ENCODE data around the gene PRPS1L1. TPM values are rescaled to one million over a fixed set of nuclear protein-coding genes. Genes with fewer than 3 reads are reported as not detected.

The PRPS1L1 gene
- total RNA-seq, 1 experiment from 2014 or later, result not detected

DNA sequence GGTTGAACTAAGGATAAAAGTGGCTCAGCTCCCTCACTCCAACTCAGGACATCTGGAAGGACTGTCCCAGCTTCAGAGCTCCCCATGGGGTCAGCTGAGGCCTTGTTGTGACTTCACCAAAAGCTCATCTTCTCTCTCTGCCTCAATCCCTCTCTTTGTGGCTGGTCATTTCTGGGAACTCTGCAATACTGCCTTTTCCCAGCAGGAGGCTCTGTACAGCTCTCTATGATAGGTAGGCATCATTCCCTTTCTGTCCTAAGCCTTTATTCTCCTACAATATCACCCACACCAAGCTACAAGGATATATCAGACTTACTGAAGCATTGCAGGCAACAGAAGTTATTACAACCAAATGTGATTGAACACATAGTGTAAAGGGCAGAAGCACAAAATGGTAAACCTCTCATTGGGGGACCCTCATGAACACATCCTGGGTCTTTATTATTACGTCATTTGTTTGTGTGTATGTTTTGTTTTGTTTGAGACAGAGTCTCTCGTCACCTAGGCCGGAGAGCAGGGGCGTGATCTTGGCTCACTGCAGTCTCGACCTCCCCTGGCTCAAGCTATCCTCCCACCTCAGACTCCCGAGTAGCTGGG is 36.7 kb upstream of the PRPS1L1 start:
- no peaks in the 10 kb centered on the region for H3K27me3 ChIP-seq (ENCODE audit: insufficient read depth, low read length)
- H3K14ac ChIP-seq (ENCODE audit: insufficient read depth, low read length), result no peak overlapping the region
- H3K27ac ChIP-seq (ENCODE audit: insufficient read length, low read depth, low read length), result no peak overlapping the region
- no peak overlapping the region for H2AK5ac ChIP-seq (ENCODE audit: insufficient read length, low read length)
- H3T11ph ChIP-seq (ENCODE audit: low read length), result no peak overlapping the region
- Mint-ChIP-seq H3K4me3 (no peak overlapping the region), H3K27me3 (ENCODE audit: low read depth) (no peaks in the 10 kb centered on the region), H3K27ac (no peak overlapping the region), H3K36me3 (ENCODE audit: insufficient read depth in 1 of 3, low read depth in 3 of 3) (no peaks in the 10 kb centered on the region), H3K4me1 (peaks cover 2 to 4% of the 10 kb centered on the region in 2 experiments; a peak in 2 of 4 replicates), H3K9me3 (no peaks in the 10 kb centered on the region)
- no peak overlapping the region for H2BK20ac ChIP-seq (ENCODE audit: low read depth, low read length, poor library complexity, severe bottlenecking)
- H3K23me2 ChIP-seq (ENCODE audit: insufficient read length, low read depth, low read length, poor library complexity, severe bottlenecking), result no peaks in the 10 kb centered on the region
- no peaks in the 10 kb centered on the region for H3K4me1 ChIP-seq (ENCODE audit: insufficient read depth, low read length)
- TF ChIP-seq, protein P1, sequence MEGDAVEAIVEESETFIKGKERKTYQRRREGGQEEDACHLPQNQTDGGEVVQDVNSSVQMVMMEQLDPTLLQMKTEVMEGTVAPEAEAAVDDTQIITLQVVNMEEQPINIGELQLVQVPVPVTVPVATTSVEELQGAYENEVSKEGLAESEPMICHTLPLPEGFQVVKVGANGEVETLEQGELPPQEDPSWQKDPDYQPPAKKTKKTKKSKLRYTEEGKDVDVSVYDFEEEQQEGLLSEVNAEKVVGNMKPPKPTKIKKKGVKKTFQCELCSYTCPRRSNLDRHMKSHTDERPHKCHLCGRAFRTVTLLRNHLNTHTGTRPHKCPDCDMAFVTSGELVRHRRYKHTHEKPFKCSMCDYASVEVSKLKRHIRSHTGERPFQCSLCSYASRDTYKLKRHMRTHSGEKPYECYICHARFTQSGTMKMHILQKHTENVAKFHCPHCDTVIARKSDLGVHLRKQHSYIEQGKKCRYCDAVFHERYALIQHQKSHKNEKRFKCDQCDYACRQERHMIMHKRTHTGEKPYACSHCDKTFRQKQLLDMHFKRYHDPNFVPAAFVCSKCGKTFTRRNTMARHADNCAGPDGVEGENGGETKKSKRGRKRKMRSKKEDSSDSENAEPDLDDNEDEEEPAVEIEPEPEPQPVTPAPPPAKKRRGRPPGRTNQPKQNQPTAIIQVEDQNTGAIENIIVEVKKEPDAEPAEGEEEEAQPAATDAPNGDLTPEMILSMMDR (conservative IDR thresholded peaks at IDR 0.05), result peak; percentile 72
- no peak overlapping the region for H2BK5ac ChIP-seq (ENCODE audit: insufficient read length, low read length)
- no peak overlapping the region for H3K9ac ChIP-seq (ENCODE audit: extremely low read depth, insufficient read length, low read length)
- H2BK120ac ChIP-seq (ENCODE audit: low read depth, low read length, poor library complexity, severe bottlenecking), result no peak overlapping the region
- no peak overlapping the region for H2BK15ac ChIP-seq (ENCODE audit: low read depth, low read length)
- H4K8ac ChIP-seq (replicated peaks; ENCODE audit: insufficient read length, low read depth, low read length), result no peak overlapping the region
- no peaks in the 10 kb centered on the region for H3K9me3 ChIP-seq (ENCODE audit: control insufficient read depth, low read depth, low read length)
- H3K4ac ChIP-seq (ENCODE audit: low read depth, low read length), result no peak overlapping the region
- no peak overlapping the region for H3K23ac ChIP-seq (ENCODE audit: insufficient read length, low read depth, low read length)
- no peaks in the 10 kb centered on the region for H4K20me1 ChIP-seq (ENCODE audit: control insufficient read depth, insufficient read depth, insufficient read length)
- no peak overlapping the region for H3K18ac ChIP-seq (ENCODE audit: insufficient read length, low read depth, low read length)
- no peak overlapping the region for H3K56ac ChIP-seq (ENCODE audit: insufficient read length, low read depth, low read length)
- no peaks in the 10 kb centered on the region for H3K79me1 ChIP-seq (ENCODE audit: insufficient read depth, low read depth, low read length, poor library complexity, severe bottlenecking)
- peak; percentile 67 for DNase-seq
- H3K79me2 ChIP-seq (ENCODE audit: insufficient read depth, low read length), result no peaks in the 10 kb centered on the region
- no peak overlapping the region for H4K5ac ChIP-seq (ENCODE audit: insufficient read length, low read depth, low read length)
- no peak overlapping the region for H3K4me2 ChIP-seq (ENCODE audit: insufficient read depth, insufficient read length, low read length)
- no peak overlapping the region for H4K91ac ChIP-seq (ENCODE audit: insufficient read length, low read depth, low read length)
- WGBS (ENCODE audit: extremely low coverage, insufficient read length, low lambda C conversion rate), result no CpG with 5 or more reads among the region's 6 CpGs
- no peak overlapping the region for H2BK12ac ChIP-seq (ENCODE audit: insufficient read length, low read depth, low read length)
- H2AFZ ChIP-seq (ENCODE audit: low read length), result no peak overlapping the region
